Measurements from ENCODE around the gene PRKCA. TPM values are rescaled to one million over a fixed set of nuclear protein-coding genes. Genes with fewer than 3 reads are reported as not detected.
"Not testable (repeated sequence)": the region's sequence is repeated elsewhere in the genome, so short reads cannot be mapped to it uniquely, and the experiment has no call there.

The PRKCA gene
- total RNA-seq, 2 experiments from 2014 or later = 84.4 to 87.9 TPM

DNA sequence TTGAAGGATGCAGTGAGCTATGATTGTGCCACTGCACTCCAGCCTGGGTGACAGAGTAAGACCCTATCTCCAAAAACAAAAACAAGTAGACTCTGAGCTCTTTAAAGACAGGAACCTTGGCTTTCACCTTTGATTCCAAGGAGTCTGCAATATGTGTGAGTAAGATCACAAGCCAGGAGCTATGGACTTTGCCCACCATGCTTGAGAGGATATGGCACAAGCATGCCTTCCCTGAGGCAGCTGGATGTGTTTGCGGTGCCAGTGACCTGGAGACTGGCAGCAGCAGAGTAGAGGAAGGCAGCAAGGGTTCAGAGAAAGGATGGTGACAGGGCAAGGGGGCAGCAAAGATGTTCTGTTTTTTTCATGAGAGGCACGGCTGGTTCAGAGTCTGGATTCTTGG is 14.5 kb upstream of the PRKCA start:
- Mint-ChIP-seq H3K27ac (no peak overlapping the region), H3K9me3 (no peaks in the 10 kb centered on the region), H3K27me3 (no peaks in the 10 kb centered on the region), H3K4me1 (ENCODE audit: low read depth) (peaks cover 23% of the 10 kb centered on the region), H3K36me3 (ENCODE audit: low read depth) (no peaks in the 10 kb centered on the region), H3K4me3 (no peak overlapping the region)
- ATAC-seq (no peak), DNase-seq (no peak)
- intact Hi-C loops (cut with micrococcal nuclease) = no loop called here
- no peak for TF ChIP-seq CTCF (IDR thresholded peaks at IDR 0.05)
- ChIA-PET POLR2A (no interaction called here), CTCF (interaction anchor here (1.4 kb wide), 1 partner anchor 87 kb away, joined by 4 read pairs; no protein-coding TSS in a partner anchor)

GRCh38 chr17:66290101-66290722 is 12.2 kb upstream of the PRKCA start:
- H3K4me3 Mint-ChIP-seq = no peak overlapping the region
- ChIA-PET CTCF (interaction anchor here (0.6 to 1.0 kb wide), 2 partner anchors 138 to 277 kb away, joined by 3 read pairs; no protein-coding TSS in a partner anchor), POLR2A (interaction anchor here (1.0 kb wide), 1 partner anchor 11 kb away, joined by 3 read pairs; no protein-coding TSS in a partner anchor)
- no peak for DNase-seq
- peak; percentile 70 for ATAC-seq
- no peak overlapping the region for H3K27ac Mint-ChIP-seq
- intact Hi-C loops (cut with micrococcal nuclease) = no loop called here
- H3K4me1 Mint-ChIP-seq (ENCODE audit: low read depth) = peaks cover 24% of the 10 kb centered on the region
- no peaks in the 10 kb centered on the region for H3K27me3 Mint-ChIP-seq
- H3K36me3 Mint-ChIP-seq (ENCODE audit: low read depth) = no peaks in the 10 kb centered on the region
- H3K9me3 Mint-ChIP-seq = no peaks in the 10 kb centered on the region
- TF ChIP-seq CTCF (IDR thresholded peaks at IDR 0.05) = peak; percentile 59

DNA sequence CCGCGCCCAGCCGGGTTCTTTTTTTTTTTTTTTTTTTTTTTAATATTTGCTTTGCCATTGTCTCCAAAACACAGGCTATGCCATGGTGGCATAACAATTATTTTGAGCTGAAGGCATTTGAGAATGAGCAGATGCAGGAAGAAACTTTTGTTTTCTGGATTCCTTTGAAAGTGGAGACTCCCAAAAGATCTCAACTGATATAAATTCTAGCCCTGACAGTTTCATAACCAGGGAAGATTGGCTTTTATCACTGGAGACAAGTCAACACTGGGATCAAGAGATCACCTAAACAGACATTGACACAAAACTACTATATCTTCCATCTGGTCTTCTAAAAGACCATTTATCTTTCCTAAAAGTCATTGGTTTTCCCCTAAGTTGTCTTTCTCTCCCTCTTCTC is 10.1 kb upstream of the PRKCA start:
- Mint-ChIP-seq H3K27me3 (no peaks in the 10 kb centered on the region), H3K4me1 (ENCODE audit: low read depth) (peaks cover 12% of the 10 kb centered on the region), H3K27ac (no peak overlapping the region), H3K4me3 (no peak overlapping the region), H3K9me3 (no peaks in the 10 kb centered on the region), H3K36me3 (ENCODE audit: low read depth) (no peaks in the 10 kb centered on the region)
- CTCF ChIA-PET = no interaction called here
- ATAC-seq (no peak), DNase-seq (no peak)
- POLR2A ChIA-PET = no interaction called here
- intact Hi-C loops (cut with micrococcal nuclease) = no loop called here
- no peak for TF ChIP-seq CTCF (IDR thresholded peaks at IDR 0.05)

DNA sequence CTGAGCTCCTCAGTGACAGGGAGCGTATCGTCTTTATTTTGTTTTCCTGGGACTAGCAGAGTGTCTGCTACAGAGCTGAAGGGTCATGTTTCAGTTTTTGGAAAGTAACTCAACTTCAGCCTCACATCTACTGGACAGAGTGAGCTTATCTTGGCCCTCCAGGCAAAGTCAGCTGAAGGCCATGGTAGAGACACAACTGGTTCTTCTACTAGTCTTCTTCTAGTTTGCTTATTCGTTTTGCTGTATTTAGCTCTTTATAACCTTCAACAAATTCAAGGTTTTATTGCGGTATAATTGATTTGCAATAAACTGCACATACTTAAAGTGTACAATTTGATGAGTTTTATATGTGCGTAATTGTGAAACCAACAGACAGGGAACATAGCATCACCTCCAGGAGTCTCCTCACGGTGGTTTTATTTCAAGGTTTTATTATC is 6.1 kb upstream of the PRKCA start:
- H3K27me3 Mint-ChIP-seq = no peaks in the 10 kb centered on the region
- no peak overlapping the region for H3K27ac Mint-ChIP-seq
- no peak for TF ChIP-seq CTCF (IDR thresholded peaks at IDR 0.05)
- CTCF ChIA-PET = interaction anchor here (1.1 to 1.5 kb wide), 2 partner anchors 138 to 176 kb away, joined by 3 to 5 read pairs; no protein-coding TSS in a partner anchor
- DNase-seq (no peak), ATAC-seq (no peak)
- POLR2A ChIA-PET = interaction anchor here (0.6 kb wide), 1 partner anchor 228 kb away, joined by 3 read pairs; no protein-coding TSS in a partner anchor
- intact Hi-C loops (cut with micrococcal nuclease) = no loop called here
- H3K4me3 Mint-ChIP-seq = no peak overlapping the region
- peaks cover 26% of the 10 kb centered on the region for H3K4me1 Mint-ChIP-seq (ENCODE audit: low read depth)
- H3K9me3 Mint-ChIP-seq = no peaks in the 10 kb centered on the region
- H3K36me3 Mint-ChIP-seq (ENCODE audit: low read depth) = no peaks in the 10 kb centered on the region

DNA sequence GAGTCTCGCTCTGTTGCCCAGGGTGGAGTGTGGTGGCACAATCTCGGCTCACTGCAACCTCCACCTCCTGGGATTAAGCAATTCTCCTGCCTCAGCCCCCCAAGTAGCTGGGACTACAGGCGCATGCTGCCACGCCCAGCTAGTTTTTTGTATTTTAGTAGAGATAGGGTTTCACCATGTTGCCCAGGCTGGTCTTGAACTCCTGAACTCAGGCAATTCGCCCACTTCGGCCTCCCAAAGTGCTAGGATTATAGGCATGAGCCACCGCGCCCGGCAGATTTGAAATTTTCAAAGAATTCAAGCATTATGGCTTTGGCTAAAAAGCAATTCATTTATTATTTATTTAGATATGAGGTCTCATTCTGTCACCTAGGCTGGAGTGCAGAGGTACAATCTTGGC is 5.0 kb upstream of the PRKCA start:
- H3K36me3 Mint-ChIP-seq (ENCODE audit: low read depth); intact Hi-C loops (cut with micrococcal nuclease); H3K9me3 Mint-ChIP-seq; CTCF ChIA-PET; H3K27ac Mint-ChIP-seq; H3K4me3 Mint-ChIP-seq; H3K27me3 Mint-ChIP-seq; DNase-seq; ATAC-seq; POLR2A ChIA-PET: not testable (repeated sequence)
- H3K4me1 Mint-ChIP-seq (ENCODE audit: low read depth) = peaks cover 30% of the 10 kb centered on the region
